K562 treated with DMSO at 1 percent for 4 hours (cell line): Measurements from ENCODE around the gene CKS1B. TPM values are rescaled to one million over a fixed set of nuclear protein-coding genes. Genes with fewer than 3 reads are reported as not detected.

ENCODE experiments used
- total RNA-seq: library from RNA; unstranded; fragments of 300-600 nt; gene quantifications from 2 replicates; pipeline ENCODE4 v1.2.3, GENCODE V29; 2022; ENCODE audit not compliant: insufficient read depth

Gene CKS1B
- 495 and 528 TPM in 2 replicates for total RNA-seq

DNA sequence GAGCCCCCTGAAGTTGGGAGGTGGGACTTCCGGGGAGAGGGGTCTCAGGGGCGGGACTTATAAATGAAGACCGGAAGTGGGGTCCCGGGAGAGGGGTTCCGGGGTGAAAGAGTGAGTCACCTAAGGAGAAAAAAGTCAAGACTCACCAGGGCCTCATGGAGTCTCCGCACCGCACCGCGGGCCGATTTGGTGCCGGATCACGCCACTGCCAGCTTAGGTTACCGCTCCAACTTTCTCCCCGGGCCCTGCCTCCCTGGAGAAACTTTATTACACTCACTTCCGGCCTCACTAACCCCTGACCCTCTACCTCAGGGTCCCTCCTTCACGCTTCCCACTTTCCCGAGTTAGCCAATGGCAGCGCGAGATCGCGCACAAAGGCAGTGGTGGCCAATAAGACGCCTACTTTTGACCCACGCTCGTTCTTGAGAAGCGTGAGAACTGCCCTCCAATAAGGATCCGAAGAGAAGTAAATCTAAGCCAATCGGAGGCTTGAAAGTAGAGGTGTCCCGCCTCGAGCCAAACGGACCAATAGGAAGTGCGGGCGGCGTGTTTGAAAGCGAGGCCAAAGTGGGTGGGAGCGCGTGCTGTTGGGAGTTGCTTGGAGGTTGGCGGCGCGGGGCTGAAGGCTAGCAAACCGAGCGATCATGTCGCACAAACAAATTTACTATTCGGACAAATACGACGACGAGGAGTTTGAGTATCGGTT, at the start of gene CKS1B:
CKS1B (plus strand) TSS at position 580 of the 706 bp plus-strand sequence; CDS start at position 645, 65 bp downstream.

DNA sequence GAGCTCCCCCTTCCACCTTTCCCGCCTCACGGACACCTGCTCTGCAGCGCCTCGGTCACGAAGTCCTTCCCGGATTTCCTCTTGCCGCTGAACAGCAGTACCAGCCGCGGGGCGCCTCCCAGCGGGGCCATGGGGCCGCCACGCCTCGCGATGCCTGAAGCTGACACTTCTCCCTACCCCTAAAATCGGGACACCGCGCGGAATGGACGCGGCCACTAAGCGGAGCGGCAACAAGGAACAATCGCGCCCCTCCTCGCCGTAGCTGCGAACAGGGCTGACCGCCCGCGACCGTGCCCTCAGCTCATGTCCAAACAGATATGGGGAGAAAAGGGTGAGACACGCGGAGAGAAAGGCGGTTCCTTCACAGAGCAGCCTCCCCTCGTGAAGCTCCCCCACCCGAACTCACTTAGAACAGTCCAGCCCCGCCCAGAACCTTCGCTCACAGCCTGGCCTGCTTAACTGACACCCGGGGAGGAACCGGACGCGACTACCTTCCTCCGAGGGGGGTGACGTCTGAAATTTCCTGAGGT, 37.9 kb upstream of the CKS1B start, which contains the start of gene PMVK:
PMVK (minus strand) TSS at position 165 of the 530 bp plus-strand sequence; CDS start at position 131, 34 bp downstream.

DNA sequence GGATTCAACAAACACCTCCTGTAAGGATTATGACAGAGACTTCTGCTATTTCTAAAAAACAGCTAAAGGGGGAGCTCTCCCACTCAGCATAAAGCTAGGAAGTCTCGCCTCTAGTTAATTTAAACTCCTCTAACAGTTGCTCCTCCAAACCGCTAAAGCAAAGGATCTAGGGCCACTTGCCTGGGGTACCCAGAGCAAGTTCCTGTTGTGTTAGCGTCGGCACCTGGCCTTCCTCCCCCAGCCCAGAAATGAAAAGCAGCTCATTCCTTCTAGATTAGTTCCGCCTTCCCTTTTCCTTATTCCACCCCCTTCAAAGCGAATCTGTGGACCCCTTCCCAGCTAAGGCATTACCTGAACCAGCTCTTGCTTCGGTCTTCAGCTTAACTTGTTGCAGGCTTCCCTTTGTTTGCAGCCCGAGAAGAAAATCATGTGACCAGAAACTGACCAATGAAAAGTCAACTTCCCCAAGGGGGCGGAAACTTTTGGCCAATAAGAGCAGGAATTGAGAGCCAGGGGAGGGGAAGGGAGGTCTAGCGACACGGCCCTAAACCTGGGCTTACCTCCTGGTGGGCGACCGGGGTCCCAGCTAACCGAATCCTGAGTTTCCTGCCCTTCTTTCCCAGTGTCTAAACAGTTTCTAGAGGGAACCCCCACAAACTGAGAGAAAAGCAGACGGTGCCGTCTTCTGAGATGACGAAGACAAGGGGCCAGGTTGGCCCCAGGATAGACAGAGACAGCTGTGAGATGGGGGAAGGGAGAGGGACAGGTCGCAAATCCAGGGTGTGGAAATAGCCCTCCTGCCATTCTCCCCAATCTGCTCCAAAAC, 18.6 kb upstream of the CKS1B start, which contains the start of gene PBXIP1:
PBXIP1 (minus strand) TSS at position 382 of the 826 bp plus-strand sequence. CDS start 2,378 bp downstream, outside the sequence.

DNA sequence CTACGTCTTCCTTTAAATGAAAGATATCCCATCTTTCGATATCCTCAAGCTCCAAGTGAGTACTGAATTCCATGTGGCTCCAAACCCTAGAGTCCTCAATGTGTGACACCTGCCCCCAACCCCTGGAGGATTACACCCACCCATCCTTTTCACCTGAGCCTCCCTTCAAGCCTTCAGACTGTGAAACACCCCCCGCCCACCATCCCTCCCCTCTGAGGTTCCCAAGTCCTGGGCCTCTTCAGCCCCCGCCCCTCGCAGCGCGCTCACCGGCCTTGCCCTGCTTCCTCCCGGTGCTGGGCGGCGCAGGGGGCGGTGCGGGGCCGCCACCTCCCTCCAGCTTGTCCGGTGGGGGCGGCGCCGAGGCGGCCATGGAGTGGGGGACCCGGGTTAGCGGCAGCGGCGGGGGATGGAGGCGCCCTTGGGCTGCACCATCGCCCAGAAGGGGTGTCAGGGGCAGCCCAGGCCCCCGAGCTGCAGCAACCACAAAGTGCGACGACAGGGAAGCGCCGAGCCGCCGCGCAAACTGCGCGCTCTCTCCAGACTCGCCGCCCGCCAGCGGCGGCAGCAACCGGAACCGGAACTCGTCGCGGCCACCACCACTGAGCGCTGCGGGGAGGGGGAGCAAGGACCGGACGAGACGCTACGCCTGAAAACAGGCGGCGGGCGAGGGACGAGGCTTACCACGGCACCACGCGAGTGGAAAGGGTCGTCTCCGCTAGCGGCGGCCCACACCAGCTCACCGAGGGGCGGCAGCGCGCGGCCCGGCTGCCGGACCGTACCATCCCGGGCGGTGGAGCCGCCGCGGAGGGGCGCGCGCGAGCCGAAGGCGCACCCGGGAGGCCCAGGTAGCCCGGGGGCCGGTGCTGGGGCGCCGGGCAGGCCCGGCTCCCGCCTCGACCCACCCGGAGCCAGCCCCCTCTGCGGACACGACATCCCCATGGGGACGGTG, 13.0 kb upstream of the CKS1B start, which contains the start of gene PYGO2:
PYGO2 (minus strand) TSS at position 576 of the 949 bp plus-strand sequence; CDS start at position 370, 206 bp downstream.

DNA sequence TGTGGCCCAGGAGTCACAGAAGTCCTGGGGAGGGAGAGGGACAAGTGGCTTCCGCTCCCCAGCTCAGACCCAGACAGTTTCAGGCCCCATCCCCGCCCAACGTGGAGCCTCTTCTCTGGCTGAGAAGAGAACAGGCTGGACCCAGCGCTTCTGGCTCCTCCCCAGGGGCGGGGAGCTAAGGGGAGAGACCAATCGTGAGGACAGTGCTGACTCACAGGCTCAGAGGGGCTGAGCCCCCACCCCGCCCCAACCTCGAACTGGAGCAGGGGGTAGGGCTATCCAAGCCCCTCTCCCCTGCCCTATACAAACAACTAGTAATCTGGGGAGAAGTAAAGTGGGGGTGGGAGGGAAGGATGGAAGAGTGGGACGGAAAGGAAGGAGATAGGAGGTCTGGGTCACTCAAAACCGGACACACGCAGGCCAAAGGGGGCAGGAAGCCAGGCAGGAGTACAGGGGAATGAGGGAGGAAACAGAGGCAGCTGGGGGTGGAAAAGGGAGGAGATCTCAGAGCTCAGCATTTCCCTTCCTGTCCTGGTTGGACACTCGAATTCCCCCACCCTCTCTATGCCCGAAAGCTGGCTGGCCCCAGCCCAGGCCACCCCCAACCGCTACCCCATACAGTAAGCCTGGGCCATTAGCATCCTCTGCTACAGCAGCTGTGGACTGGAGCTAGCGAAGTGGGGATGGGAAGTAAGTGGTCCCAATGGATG, 3.7 kb upstream of the CKS1B start, which contains the start of gene SHC1:
SHC1 (minus strand) TSS at position 117 of the 710 bp plus-strand sequence. CDS start 221 bp downstream, outside the sequence.

DNA sequence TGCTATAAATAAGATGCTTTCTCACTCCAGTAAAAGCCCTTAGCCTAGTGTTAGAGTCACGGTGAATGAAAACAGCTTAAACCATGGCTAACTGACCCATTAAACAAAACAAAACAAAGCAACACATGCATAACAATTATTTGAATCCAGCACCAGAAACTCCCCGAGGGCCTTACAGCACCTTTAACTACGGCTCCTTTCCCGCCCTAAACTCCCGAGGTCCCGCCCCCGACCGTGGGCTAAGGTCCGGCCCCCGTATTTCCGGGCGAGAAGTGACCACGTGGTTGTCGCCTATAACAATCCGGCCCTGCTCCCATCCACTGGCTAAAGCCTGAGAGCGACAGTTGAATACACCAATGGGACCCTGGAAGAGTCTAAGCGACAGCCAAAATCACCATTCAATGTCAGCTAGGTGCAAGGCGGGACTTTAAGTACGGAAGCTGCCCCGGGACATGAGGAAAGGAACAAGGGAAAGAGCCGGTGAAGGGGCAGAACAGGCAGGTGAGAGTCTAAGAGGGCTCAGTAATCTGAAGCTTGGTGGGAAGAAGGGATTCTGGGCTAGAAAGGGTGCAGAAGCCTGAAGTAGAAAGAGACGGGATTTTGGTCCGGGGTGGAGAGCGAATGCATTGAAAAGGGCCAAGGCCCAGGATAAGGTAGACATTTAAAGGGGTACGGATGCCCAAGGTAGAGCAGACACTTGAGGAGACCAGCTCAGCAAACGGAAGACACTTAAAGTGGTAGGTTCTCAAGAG, 8.6 kb downstream of the CKS1B start, which contains the start of gene FLAD1:
FLAD1 (plus strand) TSS at position 448 of the 752 bp plus-strand sequence. CDS start 351 bp downstream, outside the sequence.

DNA sequence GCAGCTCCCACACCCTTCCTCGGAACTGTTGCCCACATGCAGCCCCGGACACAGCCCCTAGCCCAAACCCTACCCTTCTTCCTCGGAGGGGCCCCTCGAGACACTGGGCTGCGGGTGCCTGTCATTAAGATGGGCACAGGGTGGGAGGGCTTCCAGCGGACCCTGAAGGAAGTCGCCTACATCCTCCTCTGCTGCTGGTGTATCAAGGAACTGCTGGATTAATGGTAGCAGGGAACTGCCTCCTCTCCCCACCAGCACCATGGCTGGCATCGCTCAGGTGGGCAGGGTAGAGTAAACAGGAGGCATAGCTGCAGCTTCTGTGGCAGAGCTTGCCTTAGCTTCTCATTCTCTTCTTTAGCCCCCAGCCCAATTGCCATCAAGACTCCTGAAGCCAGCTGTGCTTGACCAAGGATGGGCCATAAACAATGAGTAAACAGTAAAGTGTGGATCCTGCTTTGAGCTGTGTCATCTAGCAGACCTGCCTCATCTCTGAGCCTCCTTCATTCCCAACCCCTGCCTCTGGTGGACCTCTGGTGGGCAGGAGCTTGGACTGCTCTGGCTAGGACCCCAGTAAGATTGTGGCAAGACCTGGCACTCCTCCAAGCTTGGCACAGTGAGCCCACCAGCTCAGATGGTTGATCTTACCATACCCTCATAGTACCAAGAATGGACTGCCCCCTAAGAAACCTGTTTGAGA, 19.2 kb downstream of the CKS1B start, which contains the start of gene LENEP:
LENEP (plus strand) TSS at position 15 of the 697 bp plus-strand sequence; CDS start at position 37, 22 bp downstream.

DNA sequence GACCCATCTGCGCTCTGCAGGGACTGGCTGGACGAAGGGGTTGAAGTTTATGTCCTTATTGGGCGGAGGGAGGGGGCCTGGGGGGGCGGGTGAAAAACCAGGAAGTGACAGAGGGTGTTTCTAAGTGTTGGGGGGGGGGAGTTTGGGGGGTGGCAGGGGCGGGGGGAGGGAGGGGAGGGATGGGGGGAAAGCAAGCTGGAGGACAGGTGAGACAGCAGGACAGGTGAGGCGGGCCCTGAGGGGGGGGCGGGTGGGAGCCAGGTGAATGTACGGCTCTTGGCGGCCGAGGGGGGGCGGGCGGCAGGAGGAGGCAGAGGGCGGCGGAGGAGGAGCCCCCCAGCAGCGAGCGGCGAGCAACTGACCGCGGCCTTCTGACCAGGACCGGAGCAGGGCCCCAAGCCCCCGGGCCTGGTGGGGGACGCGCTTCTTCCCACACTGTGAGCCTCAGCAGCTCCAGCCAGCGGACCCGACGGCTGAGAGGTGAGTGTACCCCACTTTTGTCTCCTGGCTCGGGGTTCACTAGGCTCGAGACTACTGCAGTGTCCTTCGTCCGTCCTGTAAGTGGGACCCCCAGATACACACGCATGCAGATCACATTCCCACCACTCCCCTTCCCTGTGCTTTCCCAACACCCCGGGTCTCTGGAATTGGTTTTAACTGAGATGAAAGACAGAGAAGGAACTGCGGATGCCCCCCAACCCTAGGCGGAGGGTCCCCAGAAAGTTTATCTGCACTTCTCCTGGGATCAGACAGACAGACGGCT, 28.2 kb downstream of the CKS1B start, which contains the start of gene ZBTB7B:
ZBTB7B (plus strand) TSS at position 339 of the 763 bp plus-strand sequence. CDS start 11,859 bp downstream, outside the sequence.

Other genes with a start within 250 kb of the CKS1B start
- gene KCNN3, start 104.4 kb upstream of the CKS1B start, total RNA-seq, result 0.24 TPM in 1 of 2 replicates, not detected in the other
- 15.0 and 15.4 TPM in 2 replicates for gene PMVK, start 38.0 kb upstream of the CKS1B start, total RNA-seq
- gene PBXIP1, start 18.6 kb upstream of the CKS1B start, total RNA-seq, result 17.2 and 18.4 TPM in 2 replicates
- 33.7 and 39.2 TPM in 2 replicates for gene PYGO2, start 12.9 kb upstream of the CKS1B start, total RNA-seq
- 39.1 and 42.7 TPM in 2 replicates for gene SHC1, start 3.9 kb upstream of the CKS1B start, total RNA-seq
- gene FLAD1, start 8.7 kb downstream of the CKS1B start, total RNA-seq, result 32.2 and 39.4 TPM in 2 replicates
- gene LENEP, start 18.9 kb downstream of the CKS1B start, total RNA-seq, result not detected in 2 replicates
- gene ZBTB7B, start 28.1 kb downstream of the CKS1B start, total RNA-seq, result 27.9 and 35.5 TPM in 2 replicates
- gene DCST2, start 59.1 kb downstream of the CKS1B start, total RNA-seq, result not detected in 2 replicates
- gene DCST1, start 59.1 kb downstream of the CKS1B start, total RNA-seq, result not detected in 2 replicates
- gene ADAM15, start 76.6 kb downstream of the CKS1B start, total RNA-seq, result 40.7 and 46.0 TPM in 2 replicates
- gene EFNA4, start 89.1 kb downstream of the CKS1B start, total RNA-seq, result 10.5 and 16.5 TPM in 2 replicates
- 3.1 and 5.9 TPM in 2 replicates for gene EFNA3, start 104.2 kb downstream of the CKS1B start, total RNA-seq
- gene EFNA1, start 153.2 kb downstream of the CKS1B start, total RNA-seq, result 5.1 and 5.9 TPM in 2 replicates
- 96.4 and 104 TPM in 2 replicates for gene SLC50A1, start 161.2 kb downstream of the CKS1B start, total RNA-seq
- 120 and 130 TPM in 2 replicates for gene DPM3, start 165.8 kb downstream of the CKS1B start, total RNA-seq
- gene KRTCAP2, start 198.6 kb downstream of the CKS1B start, total RNA-seq, result 290 and 308 TPM in 2 replicates
- 0.40 TPM in 1 of 2 replicates, not detected in the other for gene TRIM46, start 199.2 kb downstream of the CKS1B start, total RNA-seq
- gene THBS3, start 233.2 kb downstream of the CKS1B start, total RNA-seq, result 5.3 and 6.6 TPM in 2 replicates
- 69.3 and 70.9 TPM in 2 replicates for gene MTX1, start 234.0 kb downstream of the CKS1B start, total RNA-seq